NCI-H748 (cell line): ENCODE results near the gene NFXL1.

Source experiments
- DNase-seq: peaks from one replicate; lab custom pipeline; 2025; ENCODE audit not compliant: unreplicated experiment; lab: John Stamatoyannopoulos, UW

Gene NFXL1

GRCh38 chr4:47899639-47900038, 14.7 kb downstream of the NFXL1 start:
- peak; percentile 46 for DNase-seq

- no peak for DNase-seq
Measured at GRCh38 chr4:47891928-47892327, 22.5 kb downstream of the NFXL1 start.

- DNase-seq: no peak
Measured at GRCh38 chr4:47882228-47882627, 32.2 kb downstream of the NFXL1 start.

GRCh38 chr4:47879458-47879857, 34.9 kb downstream of the NFXL1 start:
- DNase-seq: no peak

- no peak for DNase-seq
Measured at GRCh38 chr4:47876784-47877546, 37.4 kb downstream of the NFXL1 start.

- no peak for DNase-seq
Measured at GRCh38 chr4:47876310-47876709, 38.1 kb downstream of the NFXL1 start.

GRCh38 chr4:47873877-47874541, 40.4 kb downstream of the NFXL1 start:
- DNase-seq: no peak

- no peak for DNase-seq
Measured at GRCh38 chr4:47863486-47863885, 50.9 kb downstream of the NFXL1 start.

- DNase-seq: no peak
Measured at GRCh38 chr4:47862297-47862696, 52.1 kb downstream of the NFXL1 start.

GRCh38 chr4:47860305-47860704, 54.1 kb downstream of the NFXL1 start:
- DNase-seq: no peak

GRCh38 chr4:47858006-47858405, 56.4 kb downstream of the NFXL1 start:
- DNase-seq: no peak

- DNase-seq: no peak
Measured at GRCh38 chr4:47856713-47857112, 57.7 kb downstream of the NFXL1 start.

- no peak for DNase-seq
Measured at GRCh38 chr4:47855350-47855749, 59.0 kb downstream of the NFXL1 start.

- no peak for DNase-seq
Measured at GRCh38 chr4:47852136-47852535, 62.2 kb downstream of the NFXL1 start.

GRCh38 chr4:47849466-47849865, 64.9 kb downstream of the NFXL1 start:
- no peak for DNase-seq

GRCh38 chr4:47848041-47848440, 66.3 kb downstream of the NFXL1 start:
- DNase-seq: no peak

- DNase-seq: no peak
Measured at GRCh38 chr4:47842985-47843384, 71.4 kb downstream of the NFXL1 start.

GRCh38 chr4:47840291-47840690, 74.1 kb downstream of the NFXL1 start:
- no peak for DNase-seq

- DNase-seq: no peak
Measured at GRCh38 chr4:47839259-47839658, 75.1 kb downstream of the NFXL1 start.

- DNase-seq: peak; percentile 8
Measured at GRCh38 chr4:47838445-47838844, 75.9 kb downstream of the NFXL1 start.

GRCh38 chr4:47837908-47838294, 76.5 kb downstream of the NFXL1 start, which contains the start of gene CORIN:
TSS of gene CORIN (minus strand) at chr4:47838067. CDS start at chr4:47837949, 118 bp downstream.
- peak; percentile 20 for DNase-seq

GRCh38 chr4:47837094-47837907, 77.1 kb downstream of the NFXL1 start:
- peak; percentile 67 for DNase-seq
